Osteoblast (primary cell): Measurements from ENCODE around the gene PTPRD. TPM values are rescaled to one million over a fixed set of nuclear protein-coding genes. Genes with fewer than 3 reads are reported as not detected.

Experiments
- DNase-seq: peaks from one replicate; pipeline ENCODE4 v3.0.0; 2011; ENCODE audit warnings: low spot score, mixed read lengths; ENCODE audit not compliant: insufficient read length; ENCODE audit errors: missing footprints
- H2AFZ ChIP-seq: 2 replicates; pipeline ENCODE4 v1.6.0; 2011; ENCODE audit warnings: mild to moderate bottlenecking, low read length
- H3K27ac ChIP-seq: 2 replicates; pipeline ENCODE4 v1.5.1; 2011; ENCODE audit warnings: mild to moderate bottlenecking, low read depth, low read length, moderate library complexity
- H3K27me3 ChIP-seq: 2 replicates; pipeline ENCODE4 v1.6.0; 2012; ENCODE audit warnings: mild to moderate bottlenecking, control low read depth, inconsistent platforms, low read length, moderate library complexity; ENCODE audit not compliant: insufficient read depth
- H3K36me3 ChIP-seq: 2 replicates; pipeline ENCODE4 v1.5.1; 2011; ENCODE audit warnings: mild to moderate bottlenecking, low read length, control low read depth, moderate library complexity; ENCODE audit not compliant: insufficient read depth
- H3K4me1 ChIP-seq: 2 replicates; pipeline ENCODE4 v1.5.1; 2011; ENCODE audit warnings: mild to moderate bottlenecking, low read length, control low read depth, moderate library complexity; ENCODE audit not compliant: insufficient read depth
- H3K4me2 ChIP-seq: 2 replicates; pipeline ENCODE4 v1.6.0; 2011; ENCODE audit warnings: mild to moderate bottlenecking, low read length; ENCODE audit not compliant: insufficient read depth
- H3K4me3 ChIP-seq: fragments of 200-600 bp; sonication (generic); 3 replicates; pipeline ENCODE4 v1.5.1; 2012; ENCODE audit warnings: mild to moderate bottlenecking, low read length, inconsistent platforms; ENCODE audit not compliant: insufficient read depth
- H3K79me2 ChIP-seq: 2 replicates; pipeline ENCODE4 v1.6.0; 2012; ENCODE audit warnings: mild to moderate bottlenecking, low read length, control low read depth, inconsistent platforms; ENCODE audit not compliant: insufficient read depth
- H3K9me3 ChIP-seq: 2 replicates; pipeline ENCODE4 v1.5.1; 2011; ENCODE audit warnings: low read depth, low read length, control low read depth
- H4K20me1 ChIP-seq: 2 replicates; pipeline ENCODE4 v1.6.0; 2012; ENCODE audit warnings: mild to moderate bottlenecking, low read length, control low read depth; ENCODE audit not compliant: insufficient read depth
- total RNA-seq: library from RNA; depleted of rRNA; stranded (reverse); fragments of >200 nt; gene quantifications from 2 replicates; pipeline ENCODE4 v1.2.3, GENCODE V29; 2012
- TF ChIP-seq, protein P1 (sequence below): IDR thresholded peaks from 2 replicates; pipeline ENCODE4 v1.5.1; 2011; ENCODE audit warnings: mild to moderate bottlenecking, low read depth, low read length, moderate library complexity; ENCODE audit errors: extremely low read depth

PTPRD gene
- total RNA-seq, 1 donor: 23.9 TPM

DNA sequence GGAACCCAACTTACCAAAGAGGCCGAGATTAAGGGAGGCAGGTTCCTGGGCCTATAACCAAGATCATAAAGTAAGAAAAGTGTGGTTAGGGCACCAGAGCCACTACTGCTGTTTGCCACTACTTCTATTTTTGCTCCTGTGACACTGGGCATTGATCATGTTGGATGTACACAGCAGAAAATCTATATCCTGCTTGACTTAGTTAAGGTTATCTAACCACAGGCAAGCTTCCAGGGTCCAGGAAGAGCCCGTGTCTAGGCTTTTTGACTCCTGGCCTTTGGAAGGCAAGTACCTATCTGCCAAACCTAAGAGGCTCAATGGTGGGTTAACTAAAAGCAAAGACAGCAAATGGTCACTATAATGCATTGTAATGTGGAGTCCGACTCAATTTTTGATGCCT lies 2315.8 kb downstream of the PTPRD start:
- Histone ChIP-seq H3K4me3 (no peak overlapping the region), H3K27ac (no peak overlapping the region), H2AFZ (no peak overlapping the region), H4K20me1 (no peaks in the 10 kb centered on the region), H3K9me3 (no peaks in the 10 kb centered on the region), H3K4me2 (no peak overlapping the region), H3K79me2 (no peaks in the 10 kb centered on the region), H3K4me1 (no peaks in the 10 kb centered on the region), H3K36me3 (no peaks in the 10 kb centered on the region), H3K27me3 (no peaks in the 10 kb centered on the region)
- DNase-seq: no peak
- TF ChIP-seq, protein P1, sequence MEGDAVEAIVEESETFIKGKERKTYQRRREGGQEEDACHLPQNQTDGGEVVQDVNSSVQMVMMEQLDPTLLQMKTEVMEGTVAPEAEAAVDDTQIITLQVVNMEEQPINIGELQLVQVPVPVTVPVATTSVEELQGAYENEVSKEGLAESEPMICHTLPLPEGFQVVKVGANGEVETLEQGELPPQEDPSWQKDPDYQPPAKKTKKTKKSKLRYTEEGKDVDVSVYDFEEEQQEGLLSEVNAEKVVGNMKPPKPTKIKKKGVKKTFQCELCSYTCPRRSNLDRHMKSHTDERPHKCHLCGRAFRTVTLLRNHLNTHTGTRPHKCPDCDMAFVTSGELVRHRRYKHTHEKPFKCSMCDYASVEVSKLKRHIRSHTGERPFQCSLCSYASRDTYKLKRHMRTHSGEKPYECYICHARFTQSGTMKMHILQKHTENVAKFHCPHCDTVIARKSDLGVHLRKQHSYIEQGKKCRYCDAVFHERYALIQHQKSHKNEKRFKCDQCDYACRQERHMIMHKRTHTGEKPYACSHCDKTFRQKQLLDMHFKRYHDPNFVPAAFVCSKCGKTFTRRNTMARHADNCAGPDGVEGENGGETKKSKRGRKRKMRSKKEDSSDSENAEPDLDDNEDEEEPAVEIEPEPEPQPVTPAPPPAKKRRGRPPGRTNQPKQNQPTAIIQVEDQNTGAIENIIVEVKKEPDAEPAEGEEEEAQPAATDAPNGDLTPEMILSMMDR: no peak

DNA sequence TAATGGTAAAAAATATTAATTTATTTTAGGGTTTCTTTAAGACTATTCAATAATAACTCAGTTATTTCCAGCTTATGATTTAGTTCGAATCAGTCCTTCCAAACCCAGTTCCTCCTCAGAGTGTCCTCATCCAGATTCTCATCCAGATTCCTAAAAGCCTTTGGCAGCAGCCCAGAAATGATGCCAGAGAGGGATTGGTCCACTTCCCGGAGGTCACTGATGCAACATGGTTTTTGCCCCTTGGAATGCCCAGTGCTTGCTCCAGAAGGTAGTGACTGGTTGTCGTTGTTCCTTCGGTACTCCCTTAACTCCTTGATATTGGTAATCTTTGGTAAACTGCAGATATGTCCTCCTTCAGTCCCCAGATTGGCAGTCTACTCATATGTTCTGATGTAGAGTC lies 2320.1 kb downstream of the PTPRD start:
- H3K27ac ChIP-seq: no peak overlapping the region
- no peak overlapping the region for H3K4me3 ChIP-seq
- H3K9me3 ChIP-seq: no peaks in the 10 kb centered on the region
- H3K4me1 ChIP-seq: no peaks in the 10 kb centered on the region
- H3K27me3 ChIP-seq: no peaks in the 10 kb centered on the region
- TF ChIP-seq, protein P1: no peak
- no peaks in the 10 kb centered on the region for H4K20me1 ChIP-seq
- no peak overlapping the region for H3K4me2 ChIP-seq
- DNase-seq: no peak
- H3K79me2 ChIP-seq: no peaks in the 10 kb centered on the region
- H2AFZ ChIP-seq: no peak overlapping the region
- no peaks in the 10 kb centered on the region for H3K36me3 ChIP-seq

DNA sequence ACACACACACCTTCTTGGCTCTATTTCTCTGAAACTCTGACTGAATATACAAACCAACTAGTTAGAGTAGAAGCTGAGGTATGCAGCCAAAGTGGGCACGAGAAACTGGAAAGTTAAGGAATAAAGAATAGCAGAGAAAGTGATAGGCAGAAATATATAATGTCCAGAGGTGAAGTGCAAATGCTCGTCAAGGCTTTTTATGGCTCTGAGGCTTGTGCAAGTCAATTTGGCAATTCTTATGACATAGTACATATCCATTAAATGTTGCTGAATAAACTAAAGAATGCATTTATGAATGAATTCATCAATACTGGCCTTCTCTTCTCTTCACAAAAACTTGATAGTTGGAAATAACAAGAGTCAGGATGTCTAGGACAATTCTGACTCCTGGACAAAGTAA lies 2323.1 kb downstream of the PTPRD start:
- no peak for DNase-seq
- Histone ChIP-seq H3K4me2 (no peak overlapping the region), H3K9me3 (no peaks in the 10 kb centered on the region), H4K20me1 (no peaks in the 10 kb centered on the region), H3K4me3 (no peak overlapping the region), H3K4me1 (no peaks in the 10 kb centered on the region), H3K79me2 (no peaks in the 10 kb centered on the region), H3K27ac (no peak overlapping the region), H3K27me3 (no peaks in the 10 kb centered on the region), H3K36me3 (no peaks in the 10 kb centered on the region), H2AFZ (no peak overlapping the region)
- TF ChIP-seq, protein P1: no peak

DNA sequence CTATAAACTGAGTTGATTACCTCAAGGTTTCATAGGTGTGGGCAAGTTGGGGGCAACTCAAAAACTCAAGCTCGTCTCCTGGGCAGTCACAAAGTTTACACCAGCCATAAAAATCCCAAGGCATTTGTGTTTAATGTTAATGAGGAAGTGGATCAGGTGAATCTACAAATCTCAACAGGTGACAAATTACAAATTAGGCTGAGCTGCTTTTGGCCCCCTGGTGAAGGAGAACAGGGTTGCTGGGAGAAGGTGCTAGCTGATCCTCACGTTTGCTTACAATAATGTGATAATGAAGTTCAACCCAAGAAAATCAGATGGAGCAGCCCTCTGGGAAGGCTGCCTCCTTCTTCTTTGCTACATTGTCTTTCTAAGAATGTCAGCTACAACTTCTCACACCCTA lies 2324.8 kb downstream of the PTPRD start:
- Histone ChIP-seq H3K4me2 (no peak overlapping the region), H4K20me1 (no peaks in the 10 kb centered on the region), H2AFZ (no peak overlapping the region), H3K27me3 (no peaks in the 10 kb centered on the region), H3K9me3 (no peaks in the 10 kb centered on the region), H3K27ac (no peak overlapping the region), H3K36me3 (no peaks in the 10 kb centered on the region), H3K79me2 (no peaks in the 10 kb centered on the region), H3K4me1 (no peaks in the 10 kb centered on the region), H3K4me3 (no peak overlapping the region)
- DNase-seq: no peak
- TF ChIP-seq, protein P1: no peak
